ENCODE data around the gene CPT1A.

The CPT1A gene

DNA sequence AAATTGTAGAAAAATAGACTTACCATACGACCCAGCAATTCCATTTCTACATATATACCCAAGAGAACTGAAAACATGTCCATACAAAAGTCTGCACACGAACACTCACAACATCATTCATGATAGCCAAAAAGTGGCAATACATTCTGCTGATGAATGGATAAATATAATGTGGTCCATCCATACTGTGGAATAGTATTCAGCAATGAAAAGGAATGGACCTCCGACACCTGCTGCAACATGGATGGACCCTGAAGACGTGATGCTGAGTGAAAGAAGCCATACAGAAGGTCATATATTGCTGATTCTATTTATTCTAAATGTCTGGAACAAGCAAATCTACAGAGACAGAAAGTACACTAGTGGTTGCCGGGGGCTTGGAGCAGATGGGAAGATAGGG is 19.2 kb downstream of the CPT1A start:
- DNase-seq, result no peak
- Mint-ChIP-seq H3K9me3 (no peaks in the 10 kb centered on the region), H3K27me3 (ENCODE audit: low read depth, poor library complexity) (peaks cover 11% of the 10 kb centered on the region), H3K27ac (no peak overlapping the region), H3K4me3 (no peak overlapping the region), H3K4me1 (no peaks in the 10 kb centered on the region), H3K36me3 (ENCODE audit: low read depth) (no peaks in the 10 kb centered on the region)
- TF ChIP-seq, protein P1, sequence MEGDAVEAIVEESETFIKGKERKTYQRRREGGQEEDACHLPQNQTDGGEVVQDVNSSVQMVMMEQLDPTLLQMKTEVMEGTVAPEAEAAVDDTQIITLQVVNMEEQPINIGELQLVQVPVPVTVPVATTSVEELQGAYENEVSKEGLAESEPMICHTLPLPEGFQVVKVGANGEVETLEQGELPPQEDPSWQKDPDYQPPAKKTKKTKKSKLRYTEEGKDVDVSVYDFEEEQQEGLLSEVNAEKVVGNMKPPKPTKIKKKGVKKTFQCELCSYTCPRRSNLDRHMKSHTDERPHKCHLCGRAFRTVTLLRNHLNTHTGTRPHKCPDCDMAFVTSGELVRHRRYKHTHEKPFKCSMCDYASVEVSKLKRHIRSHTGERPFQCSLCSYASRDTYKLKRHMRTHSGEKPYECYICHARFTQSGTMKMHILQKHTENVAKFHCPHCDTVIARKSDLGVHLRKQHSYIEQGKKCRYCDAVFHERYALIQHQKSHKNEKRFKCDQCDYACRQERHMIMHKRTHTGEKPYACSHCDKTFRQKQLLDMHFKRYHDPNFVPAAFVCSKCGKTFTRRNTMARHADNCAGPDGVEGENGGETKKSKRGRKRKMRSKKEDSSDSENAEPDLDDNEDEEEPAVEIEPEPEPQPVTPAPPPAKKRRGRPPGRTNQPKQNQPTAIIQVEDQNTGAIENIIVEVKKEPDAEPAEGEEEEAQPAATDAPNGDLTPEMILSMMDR (IDR thresholded peaks at IDR 0.05), result no peak

DNA sequence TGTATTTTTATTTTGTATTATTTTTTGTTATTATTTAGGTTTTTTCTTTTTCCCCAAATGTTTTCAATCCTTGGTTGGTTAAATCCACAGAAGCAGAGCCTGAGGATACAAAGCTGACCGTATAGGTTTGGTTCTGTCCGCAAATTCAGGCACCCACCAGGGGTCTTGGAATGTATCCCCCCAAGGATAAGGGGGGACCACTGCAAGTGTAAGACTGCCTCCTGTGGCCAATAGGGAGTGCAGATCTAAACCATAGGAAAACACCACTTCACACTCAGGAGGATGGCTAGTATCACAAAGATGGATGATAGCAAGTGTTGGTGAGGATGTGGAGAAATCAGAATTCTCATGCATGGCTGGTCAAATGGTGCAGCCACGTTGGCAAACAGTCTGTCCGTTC is 20.0 kb downstream of the CPT1A start:
- H3K27ac Mint-ChIP-seq, result no peak overlapping the region
- H3K4me1 Mint-ChIP-seq, result no peaks in the 10 kb centered on the region
- no peak for DNase-seq
- H3K9me3 Mint-ChIP-seq, result no peaks in the 10 kb centered on the region
- TF ChIP-seq, protein P1 (IDR thresholded peaks at IDR 0.05), result no peak
- no peaks in the 10 kb centered on the region for H3K36me3 Mint-ChIP-seq (ENCODE audit: low read depth)
- H3K27me3 Mint-ChIP-seq (ENCODE audit: low read depth, poor library complexity), result peaks cover 11% of the 10 kb centered on the region
- H3K4me3 Mint-ChIP-seq, result no peak overlapping the region

DNA sequence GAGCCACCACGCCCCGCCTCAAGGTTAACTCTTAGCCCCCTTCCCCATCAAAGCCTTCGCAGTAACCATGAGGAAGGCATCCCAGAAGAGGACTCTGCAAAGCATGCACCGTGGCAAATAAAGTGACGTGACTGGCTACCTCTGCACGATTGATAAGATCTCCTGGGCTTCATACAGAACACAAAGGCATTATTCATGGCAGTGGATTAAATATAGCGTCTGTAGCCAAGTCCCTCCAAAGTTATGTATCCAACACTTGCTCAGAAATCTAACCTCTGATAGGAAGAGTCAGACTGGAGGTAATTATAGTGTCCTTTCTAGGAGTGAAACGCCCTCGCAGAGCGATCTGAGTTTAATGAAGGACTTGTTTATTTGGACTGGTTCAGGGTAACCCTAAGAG is 22.4 kb downstream of the CPT1A start:
- no peak for DNase-seq
- no peak overlapping the region for H3K27ac Mint-ChIP-seq
- no peaks in the 10 kb centered on the region for H3K9me3 Mint-ChIP-seq
- H3K4me1 Mint-ChIP-seq, result no peaks in the 10 kb centered on the region
- H3K27me3 Mint-ChIP-seq (ENCODE audit: low read depth, poor library complexity), result peaks cover 19% of the 10 kb centered on the region
- TF ChIP-seq, protein P1 (IDR thresholded peaks at IDR 0.05), result no peak
- no peak overlapping the region for H3K4me3 Mint-ChIP-seq
- no peaks in the 10 kb centered on the region for H3K36me3 Mint-ChIP-seq (ENCODE audit: low read depth)

DNA sequence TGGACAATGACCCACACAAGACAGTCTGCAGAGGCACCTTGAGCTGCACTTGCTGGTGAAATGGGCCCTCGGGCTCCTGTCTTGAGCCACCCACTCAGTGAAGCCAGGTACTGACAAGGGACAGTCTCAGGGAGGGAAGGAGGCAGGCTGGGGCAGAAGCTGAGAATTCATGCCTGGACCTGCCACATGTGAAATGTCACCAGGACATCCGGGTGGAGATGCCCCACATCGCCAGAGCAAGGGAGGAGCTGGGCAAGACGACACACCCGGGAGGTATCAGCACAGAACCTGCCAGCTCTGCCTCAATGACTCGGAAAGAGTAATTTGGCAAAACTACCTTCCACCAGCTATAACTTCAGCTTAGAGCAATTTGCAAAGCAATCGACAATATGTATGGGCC is 23.5 kb downstream of the CPT1A start:
- no peaks in the 10 kb centered on the region for H3K36me3 Mint-ChIP-seq (ENCODE audit: low read depth)
- no peak overlapping the region for H3K4me3 Mint-ChIP-seq
- no peaks in the 10 kb centered on the region for H3K9me3 Mint-ChIP-seq
- H3K27me3 Mint-ChIP-seq (ENCODE audit: low read depth, poor library complexity), result peaks cover 19% of the 10 kb centered on the region
- TF ChIP-seq, protein P1 (IDR thresholded peaks at IDR 0.05), result no peak
- no peaks in the 10 kb centered on the region for H3K4me1 Mint-ChIP-seq
- no peak for DNase-seq
- no peak overlapping the region for H3K27ac Mint-ChIP-seq

DNA sequence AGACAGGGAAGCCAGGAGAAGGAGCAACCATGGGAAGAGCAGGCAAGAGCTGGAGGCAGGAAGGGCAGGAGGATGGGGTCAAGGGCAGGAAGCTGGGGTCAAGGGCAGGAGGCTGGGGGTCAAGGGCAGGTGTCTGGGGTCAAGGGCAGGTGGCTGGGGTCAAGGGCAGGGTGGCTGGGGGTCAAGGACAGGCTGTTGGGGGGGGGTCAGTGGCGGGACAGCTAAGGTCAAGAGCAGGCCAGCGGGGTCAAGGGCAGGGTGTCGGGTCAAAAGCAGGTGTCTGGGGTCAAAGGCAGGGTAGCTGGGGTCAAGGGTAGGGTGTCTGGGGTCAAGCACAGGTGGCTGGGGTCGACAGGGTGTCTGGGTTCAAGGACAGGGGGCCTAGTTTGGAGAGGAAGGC is 24.2 kb downstream of the CPT1A start:
- no peaks in the 10 kb centered on the region for H3K36me3 Mint-ChIP-seq (ENCODE audit: low read depth)
- no peaks in the 10 kb centered on the region for H3K4me1 Mint-ChIP-seq
- TF ChIP-seq, protein P1 (IDR thresholded peaks at IDR 0.05), result no peak
- H3K9me3 Mint-ChIP-seq, result no peaks in the 10 kb centered on the region
- peaks cover 15% of the 10 kb centered on the region for H3K27me3 Mint-ChIP-seq (ENCODE audit: low read depth, poor library complexity)
- no peak for DNase-seq
- H3K4me3 Mint-ChIP-seq, result no peak overlapping the region
- peak overlapping the region; percentile 83 for H3K27ac Mint-ChIP-seq

DNA sequence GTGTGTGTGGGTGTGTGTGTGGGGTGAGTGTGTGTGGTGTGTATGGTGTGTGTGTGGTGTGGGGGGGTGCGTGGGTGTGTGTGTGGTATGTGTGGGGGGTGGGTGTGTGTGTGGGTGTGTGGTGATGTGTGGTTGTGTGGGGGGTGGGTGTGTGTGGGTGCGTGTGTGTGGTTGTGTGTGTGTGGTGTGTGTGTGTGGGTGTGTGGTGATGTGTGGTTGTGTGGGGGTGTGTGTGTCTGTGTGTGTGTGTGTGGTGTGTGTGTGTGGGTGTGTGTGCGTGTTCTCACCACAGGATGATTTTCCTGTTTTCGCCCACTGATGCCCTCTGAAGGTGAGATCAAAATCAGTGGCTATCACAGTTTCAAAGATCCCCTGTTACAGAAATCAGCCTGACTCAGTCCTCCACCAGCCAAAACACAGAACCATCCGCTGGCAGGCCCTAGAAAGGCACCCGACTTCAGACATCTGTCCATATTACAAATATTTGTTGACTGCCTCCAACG is 24.7 kb downstream of the CPT1A start:
- no peaks in the 10 kb centered on the region for H3K36me3 Mint-ChIP-seq (ENCODE audit: low read depth)
- H3K4me3 Mint-ChIP-seq, result no peak overlapping the region
- no peaks in the 10 kb centered on the region for H3K9me3 Mint-ChIP-seq
- H3K27me3 Mint-ChIP-seq (ENCODE audit: low read depth, poor library complexity), result peaks cover 18% of the 10 kb centered on the region
- no peaks in the 10 kb centered on the region for H3K4me1 Mint-ChIP-seq
- TF ChIP-seq, protein P1 (IDR thresholded peaks at IDR 0.05), result no peak
- DNase-seq, result no peak
- peak overlapping the region; percentile 83 for H3K27ac Mint-ChIP-seq
